ENCODE measurements around the gene CCDC85A. TPM values are rescaled to one million over a fixed set of nuclear protein-coding genes. Genes with fewer than 3 reads are reported as not detected.

CCDC85A gene
- total and polyA plus RNA-seq, 2 of the 8 experiments (the other 6 are each of a cell fraction or from before 2014, with no cell fraction given): 0.20 TPM; not detected in 1

GRCh38 chr2:56209701-56210100 lies 25.9 kb downstream of the CCDC85A start (continued):
- TF ChIP-seq CHD7 (IDR thresholded peaks at IDR 0.05; ENCODE audit: insufficient replicate concordance, low read length) (no peak), SP2 (IDR thresholded peaks at IDR 0.05; ENCODE audit: low read length) (no peak), ASH2L (IDR thresholded peaks at IDR 0.05; ENCODE audit: low read length) (no peak), KDM1A (IDR thresholded peaks at IDR 0.05; ENCODE audit: borderline replicate concordance, low read length) (no peak)

Data from H1 (cell line).